ENCODE data around the gene MCM3. TPM values are rescaled to one million over a fixed set of nuclear protein-coding genes. Genes with fewer than 3 reads are reported as not detected.
A peak's percentile ranks its signal among the peaks of the same experiment; 100 is the strongest.

MCM3 gene
- total RNA-seq, 4 donors from 2014 or later: 17.8 to 33.6 (median 25.3) TPM

GRCh38 chr6:52288216-52288615 is 3.7 kb upstream of the MCM3 start:
- TF ChIP-seq, protein P1, sequence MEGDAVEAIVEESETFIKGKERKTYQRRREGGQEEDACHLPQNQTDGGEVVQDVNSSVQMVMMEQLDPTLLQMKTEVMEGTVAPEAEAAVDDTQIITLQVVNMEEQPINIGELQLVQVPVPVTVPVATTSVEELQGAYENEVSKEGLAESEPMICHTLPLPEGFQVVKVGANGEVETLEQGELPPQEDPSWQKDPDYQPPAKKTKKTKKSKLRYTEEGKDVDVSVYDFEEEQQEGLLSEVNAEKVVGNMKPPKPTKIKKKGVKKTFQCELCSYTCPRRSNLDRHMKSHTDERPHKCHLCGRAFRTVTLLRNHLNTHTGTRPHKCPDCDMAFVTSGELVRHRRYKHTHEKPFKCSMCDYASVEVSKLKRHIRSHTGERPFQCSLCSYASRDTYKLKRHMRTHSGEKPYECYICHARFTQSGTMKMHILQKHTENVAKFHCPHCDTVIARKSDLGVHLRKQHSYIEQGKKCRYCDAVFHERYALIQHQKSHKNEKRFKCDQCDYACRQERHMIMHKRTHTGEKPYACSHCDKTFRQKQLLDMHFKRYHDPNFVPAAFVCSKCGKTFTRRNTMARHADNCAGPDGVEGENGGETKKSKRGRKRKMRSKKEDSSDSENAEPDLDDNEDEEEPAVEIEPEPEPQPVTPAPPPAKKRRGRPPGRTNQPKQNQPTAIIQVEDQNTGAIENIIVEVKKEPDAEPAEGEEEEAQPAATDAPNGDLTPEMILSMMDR (IDR thresholded peaks at IDR 0.05): no peak
- no peak for TF ChIP-seq POLR2A (IDR thresholded peaks at IDR 0.05)
- 77 to 83% methylated on average over 7 of the region's 7 CpGs for WGBS, 2 donors
- no peak overlapping the region for H3K4me3 ChIP-seq (ENCODE audit: low read depth, poor library complexity, severe bottlenecking)
- intact Hi-C loops (cut with DNase I; ENCODE audit: low total_unique reads): loop anchor here (5.0 to 10.0 kb wide), 2 partner anchors 107 to 379 kb away; no protein-coding TSS in a partner anchor
- no peak for DNase-seq (ENCODE audit: low spot score in 2 of 2)

GRCh38 chr6:52286798-52287432 is 2.4 kb upstream of the MCM3 start:
- WGBS, 2 donors: 21 to 26% methylated on average over 2 of the region's 2 CpGs
- TF ChIP-seq, protein P1 (IDR thresholded peaks at IDR 0.05): no peak
- TF ChIP-seq POLR2A (IDR thresholded peaks at IDR 0.05): no peak
- intact Hi-C loops (cut with DNase I; ENCODE audit: low total_unique reads): loop anchor here (5.0 to 10.0 kb wide), 2 partner anchors 108 to 380 kb away; no protein-coding TSS in a partner anchor
- H3K4me3 ChIP-seq (ENCODE audit: low read depth, poor library complexity, severe bottlenecking): no peak overlapping the region
- DNase-seq (ENCODE audit: low spot score in 2 of 2): peak in 1 of 2 donors; percentile 36

GRCh38 chr6:52285177-52286068 is 881 bp upstream of the MCM3 start:
- no peak for DNase-seq (ENCODE audit: low spot score in 2 of 2)
- WGBS, 2 donors: 15% methylated on average over 12 of the region's 12 CpGs
- intact Hi-C loops (cut with DNase I; ENCODE audit: low total_unique reads): loop anchor here (5.0 to 10.0 kb wide), 2 partner anchors 109 to 382 kb away; no protein-coding TSS in a partner anchor
- TF ChIP-seq, protein P1 (IDR thresholded peaks at IDR 0.05): no peak
- TF ChIP-seq POLR2A (IDR thresholded peaks at IDR 0.05): no peak
- no peak overlapping the region for H3K4me3 ChIP-seq (ENCODE audit: low read depth, poor library complexity, severe bottlenecking)

GRCh38 chr6:52284131-52284459 is 447 bp downstream of the MCM3 start:
- intact Hi-C loops (cut with DNase I; ENCODE audit: low total_unique reads): loop anchor here (10.0 kb wide), 1 partner anchor 111 kb away; no protein-coding TSS in a partner anchor
- H3K4me3 ChIP-seq (ENCODE audit: low read depth, poor library complexity, severe bottlenecking): peak overlapping the region; percentile 81
- TF ChIP-seq POLR2A (IDR thresholded peaks at IDR 0.05): no peak
- TF ChIP-seq, protein P1 (IDR thresholded peaks at IDR 0.05): no peak
- peak in 1 of 2 donors; percentile 24 for DNase-seq (ENCODE audit: low spot score in 2 of 2)
- WGBS, 2 donors: 0 to 1% methylated on average over 14 of the region's 14 CpGs

- 55% methylated on average over 6 of the region's 6 CpGs for WGBS, 2 donors
Measured at GRCh38 chr6:52283111-52283510, 1.4 kb downstream of the MCM3 start.

More at GRCh38 chr6:52283111-52283510, 1.4 kb downstream of the MCM3 start:
- DNase-seq (ENCODE audit: low spot score in 2 of 2): no peak
- TF ChIP-seq, protein P1 (IDR thresholded peaks at IDR 0.05): no peak
- no peak for TF ChIP-seq POLR2A (IDR thresholded peaks at IDR 0.05)
- H3K4me3 ChIP-seq (ENCODE audit: low read depth, poor library complexity, severe bottlenecking): no peak overlapping the region
- intact Hi-C loops (cut with DNase I; ENCODE audit: low total_unique reads): loop anchor here (10.0 kb wide), 1 partner anchor 112 kb away; no protein-coding TSS in a partner anchor
